Adrenal gland (tissue), 12 donors: Measurements from ENCODE around the gene GPBAR1. TPM values are rescaled to one million over a fixed set of nuclear protein-coding genes. Genes with fewer than 3 reads are reported as not detected.

Experiments
- DNase-seq, 7 donors: peaks; one replicate each; pipeline ENCODE4 v3.0.0-alpha.2; 2019 to 2020
- H3K27ac ChIP-seq, 5 donors: fragments of 200-600 bp; sonication (generic) in 4 of 5; 1 replicate in 3 of 5; 2 replicates in 2 of 5; pipeline versions ENCODE4 v1.5.1 to v1.8.0; 2016 to 2020; ENCODE audit warnings: mild to moderate bottlenecking in 1 of 5
- H3K27me3 ChIP-seq: fragments of 200-600 bp; 2 replicates; pipeline ENCODE4 v1.8.0; 2021
- H3K36me3 ChIP-seq, 2 donors: fragments of 200-600 bp; replicated peaks in 1 of 2; 1 replicate in 1 of 2; 2 replicates in 1 of 2; pipeline versions ENCODE4 v1.5.1 to v1.8.0; 2018 to 2022
- H3K4me1 ChIP-seq, 2 donors: fragments of 200-600 bp; replicated peaks in 1 of 2; 1 replicate in 1 of 2; 2 replicates in 1 of 2; pipeline versions ENCODE4 v1.5.1 to v1.8.0; 2018 to 2021
- H3K4me3 ChIP-seq, 4 donors: fragments of 200-600 bp; sonication (generic) in 3 of 4; one replicate each; pipeline ENCODE4 v1.5.1; 2016 to 2018
- H3K9me3 ChIP-seq, 3 donors: fragments of 200-600 bp; sonication (generic) in 1 of 3; replicated peaks in 1 of 3; 1 replicate in 2 of 3; 2 replicates in 1 of 3; pipeline versions ENCODE4 v1.5.1 to v1.8.0; 2016 to 2021
- CTCF ChIP-seq, 6 experiments: fragments of 450-650 bp in 4 of 6; fragments of 200-600 bp in 2 of 6; sonication (generic) in 1 of 6; IDR thresholded peaks; 1 replicate in 5 of 6; 2 replicates in 1 of 6; pipeline versions ENCODE4 v1.5.1 to v1.8.0; 2016 to 2021; ENCODE audit warnings: antibody characterized with exemption in 6 of 6, mild to moderate bottlenecking in 2 of 6, moderate library complexity in 1 of 6
- POLR2A ChIP-seq, 2 donors: fragments of 450-650 bp; IDR thresholded peaks; one replicate each; pipeline ENCODE4 v1.6.1; 2017; ENCODE audit warnings: antibody characterized with exemption in 2 of 2, mild to moderate bottlenecking in 2 of 2, moderate library complexity in 1 of 2
- WGBS, 4 donors: extraction: QIAGEN DNeasy Blood & Tissue Kit in 2 of 4; methylation state at CpG; one replicate each; pipeline versions ENCODE4 v1.1.5 to v1.1.7; 2013 to 2017; 5-methylcytosine and 5-hydroxymethylcytosine counted together
- intact Hi-C, 2 donors: fragments of 100-400 bp; cut with DNase I; formaldehyde crosslinking; loops; one replicate each; pipeline versions ENCODE4 v1.14.1 to v1.15.0; 2022 to 2023
- polyA plus RNA-seq, 3 donors: library from polyadenylated mRNA; stranded (reverse); fragments of 200-250 nt in 2 of 3; fragments of 350-450 nt in 1 of 3; fragmentation: Illumina TruSeq in 1 of 3; extraction: RNeasy Lipid Tissue Mini Kit (QIAGEN cat#74804) in 1 of 3; gene quantifications; one replicate each; pipeline ENCODE4 v1.2.3, GENCODE V29; 2013 to 2014
- total RNA-seq, 9 donors: library from RNA; depleted of rRNA in 4 of 9; stranded (reverse); fragments of >200 nt in 4 of 9; fragments of 120-200 nt in 1 of 9; fragmentation: NEBNext Ultra II Directional in 1 of 9; extraction: Animal tissue kit (Norgen Biotek cat#: 25700) in 1 of 9; gene quantifications; one replicate each; pipeline versions ENCODE4 v1.1.0 to v1.2.4, GENCODE V29; 2013 to 2023
- donor health status: healthy with polysubstance abuse.
- donor health status: Bipolar disorder and iron deficiency.
- donor health status: DM: yes; HTN: yes; CAD: no.
- donor health status: DM: no; HTN: no; CAD: no.
- donor health status: DM: no; HTN: no; CAD: no.
- donor health status: DM: yes; HTN: yes; CAD: no.

GPBAR1 gene
- total and polyA plus RNA-seq, 12 donors: 0.11 to 15.3 (median 2.9) TPM

- no peak overlapping the region for H3K4me3 ChIP-seq
- intact Hi-C loops: no loop called here
- no peaks in the 10 kb centered on the region for H3K9me3 ChIP-seq
- WGBS, 4 donors: 69 to 82% (median 77%) methylated on average over 7 of the region's 7 CpGs
- TF ChIP-seq CTCF (IDR thresholded peaks at IDR 0.05): no peak
- no peak for TF ChIP-seq POLR2A (IDR thresholded peaks at IDR 0.05)
- H3K36me3 ChIP-seq: peaks cover 0 to 92% of the 10 kb centered on the region in 2 donors
- no peak for DNase-seq
- no peaks in the 10 kb centered on the region for H3K27me3 ChIP-seq
- peaks cover 20% of the 10 kb centered on the region in 2 donors for H3K4me1 ChIP-seq
- H3K27ac ChIP-seq: no peak overlapping the region
Observed at GRCh38 chr2:218277921-218278320, 17.1 kb downstream of the GPBAR1 start.

- intact Hi-C loops: no loop called here
- Histone ChIP-seq H3K36me3 (peaks cover 0 to 91% of the 10 kb centered on the region in 2 donors), H3K4me3 (no peak overlapping the region), H3K27ac (peak overlapping the region in 1 of 5 donors; percentile 11), H3K9me3 (no peaks in the 10 kb centered on the region), H3K27me3 (no peaks in the 10 kb centered on the region), H3K4me1 (peaks cover 24 to 26% of the 10 kb centered on the region in 2 donors)
- no peak for DNase-seq
- 80 to 87% (median 85%) methylated on average over 3 to 16 of the region's 16 CpGs for WGBS, 4 donors
- TF ChIP-seq POLR2A (IDR thresholded peaks at IDR 0.05) (no peak), CTCF (IDR thresholded peaks at IDR 0.05) (no peak)
Observed at GRCh38 chr2:218278531-218279360, 17.9 kb downstream of the GPBAR1 start.

DNA sequence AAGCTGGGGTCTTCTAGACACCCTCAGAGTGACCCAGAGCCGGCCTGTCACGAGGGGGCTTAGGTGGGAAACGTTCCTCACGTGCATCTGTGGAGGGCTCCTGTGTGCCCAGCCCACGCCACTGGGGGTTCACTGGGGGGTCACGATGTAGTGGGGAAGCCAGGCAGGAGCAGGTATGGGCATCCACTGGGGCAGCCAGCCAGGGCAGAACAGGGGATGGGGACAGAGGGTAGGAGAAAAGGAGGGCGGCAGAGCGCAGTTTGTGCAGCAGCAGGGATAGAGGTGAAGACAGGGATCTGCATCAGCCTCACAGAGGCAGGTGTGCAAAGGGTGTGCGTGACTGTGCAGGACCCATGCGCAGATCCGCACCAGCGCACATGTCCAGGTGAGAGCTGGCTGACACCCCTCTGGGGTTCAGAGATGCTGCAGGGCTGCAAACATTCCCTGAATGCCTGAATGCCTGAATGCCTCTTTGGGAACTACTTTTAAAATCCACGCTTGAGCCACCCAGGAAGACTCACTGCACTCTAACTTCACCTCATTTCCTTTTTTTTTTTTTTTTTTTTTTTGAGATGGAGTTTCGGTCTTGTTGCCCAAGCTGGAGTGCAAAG, 19.6 kb downstream of the GPBAR1 start:
- H3K27ac ChIP-seq: peak overlapping the region in 1 of 5 donors; percentile 21
- H3K9me3 ChIP-seq: no peaks in the 10 kb centered on the region
- no peaks in the 10 kb centered on the region for H3K27me3 ChIP-seq
- 90 to 91% (median 90%) methylated on average over 13 to 14 of the region's 14 CpGs for WGBS, 4 donors
- intact Hi-C loops: no loop called here
- TF ChIP-seq CTCF (IDR thresholded peaks at IDR 0.05) (no peak), POLR2A (IDR thresholded peaks at IDR 0.05) (no peak)
- DNase-seq: no peak
- peaks cover 39 to 42% of the 10 kb centered on the region in 2 donors for H3K4me1 ChIP-seq
- peaks cover 0 to 75% of the 10 kb centered on the region in 2 donors for H3K36me3 ChIP-seq
- H3K4me3 ChIP-seq: no peak overlapping the region

GRCh38 chr2:218281449-218281848, 20.6 kb downstream of the GPBAR1 start:
- peak; percentile 63 to 90 (median 85) for DNase-seq
- WGBS, 4 donors: 24 to 52% (median 33%) methylated on average over 3 of the region's 3 CpGs
- Histone ChIP-seq H3K36me3 (peaks cover 0 to 64% of the 10 kb centered on the region in 2 donors), H3K4me1 (peaks cover 50 to 53% of the 10 kb centered on the region in 2 donors), H3K27ac (peak overlapping the region; percentile 21 to 97 (median 90)), H3K9me3 (no peaks in the 10 kb centered on the region), H3K27me3 (no peaks in the 10 kb centered on the region), H3K4me3 (no peak overlapping the region)
- intact Hi-C loops: no loop called here
- TF ChIP-seq CTCF (IDR thresholded peaks at IDR 0.05) (no peak), POLR2A (IDR thresholded peaks at IDR 0.05) (peak in 1 of 2 donors; percentile 8)
